NCI-H146 treated with DMSO at 0.1 percent for 48 hours (cell line): Measurements from ENCODE around the gene DUSP10.
A peak's percentile ranks its signal among the peaks of the same experiment; 100 is the strongest.

Experiments used
- DNase-seq: peaks from one replicate; lab custom pipeline; 2025; ENCODE audit not compliant: unreplicated experiment; lab: John Stamatoyannopoulos, UW

DUSP10 gene

GRCh38 chr1:221696027-221696426, 45.9 kb downstream of the DUSP10 start:
- DNase-seq = no peak

- DNase-seq = no peak
These were observed 46.6 kb downstream of the DUSP10 start for GRCh38 chr1:221695301-221695700.

- no peak for DNase-seq
These were observed 47.8 kb downstream of the DUSP10 start for GRCh38 chr1:221694109-221694508.

- DNase-seq = no peak
These were observed 48.8 kb downstream of the DUSP10 start for GRCh38 chr1:221693087-221693486.

GRCh38 chr1:221692643-221693042, 49.2 kb downstream of the DUSP10 start:
- DNase-seq = no peak

GRCh38 chr1:221691261-221691660, 50.6 kb downstream of the DUSP10 start:
- no peak for DNase-seq

- DNase-seq = no peak
These were observed 51.0 kb downstream of the DUSP10 start for GRCh38 chr1:221690858-221691257.

- DNase-seq = no peak
These were observed 52.8 kb downstream of the DUSP10 start for GRCh38 chr1:221689138-221689537.

- no peak for DNase-seq
These were observed 53.4 kb downstream of the DUSP10 start for GRCh38 chr1:221688488-221688843.

GRCh38 chr1:221687836-221688487, 53.9 kb downstream of the DUSP10 start:
- no peak for DNase-seq

GRCh38 chr1:221683681-221684080, 58.2 kb downstream of the DUSP10 start:
- no peak for DNase-seq

GRCh38 chr1:221680085-221680484, 61.8 kb downstream of the DUSP10 start:
- DNase-seq = no peak

GRCh38 chr1:221678014-221678413, 63.9 kb downstream of the DUSP10 start:
- DNase-seq = no peak

- DNase-seq = no peak
These were observed 65.7 kb downstream of the DUSP10 start for GRCh38 chr1:221675880-221676800.

- no peak for DNase-seq
These were observed 68.9 kb downstream of the DUSP10 start for GRCh38 chr1:221672965-221673364.

GRCh38 chr1:221672239-221672645, 69.6 kb downstream of the DUSP10 start:
- no peak for DNase-seq

GRCh38 chr1:221670081-221670480, 71.8 kb downstream of the DUSP10 start:
- DNase-seq = no peak

GRCh38 chr1:221669441-221669840, 72.4 kb downstream of the DUSP10 start:
- peak; percentile 89 for DNase-seq

- DNase-seq = no peak
These were observed 74.4 kb downstream of the DUSP10 start for GRCh38 chr1:221667504-221667903.

GRCh38 chr1:221664253-221664652, 77.6 kb downstream of the DUSP10 start:
- peak; percentile 36 for DNase-seq

GRCh38 chr1:221663321-221663720, 78.6 kb downstream of the DUSP10 start:
- DNase-seq = no peak

GRCh38 chr1:221655766-221656305, 86.1 kb downstream of the DUSP10 start:
- no peak for DNase-seq
